IPS DF 6.9 (cell line): Measurements from ENCODE around the gene CSGALNACT2.
"Not testable (repeated sequence)": the region's sequence is repeated elsewhere in the genome, so short reads cannot be mapped to it uniquely, and the experiment has no call there.

ENCODE experiments used
- DNase-seq: peaks from one replicate; pipeline ENCODE4 v3.0.0-alpha.2; 2013; ENCODE audit warnings: low read depth, low spot score
- H3K27ac ChIP-seq: one replicate; pipeline ENCODE4 v1.5.1; 2013; ENCODE audit warnings: low read length, control low read depth
- H3K27me3 ChIP-seq: 2 replicates; pipeline ENCODE4 v1.6.1; 2013; ENCODE audit warnings: mild to moderate bottlenecking, low read length; ENCODE audit not compliant: control insufficient read depth, insufficient read depth
- H3K36me3 ChIP-seq: 2 replicates; pipeline ENCODE4 v1.6.1; 2013; ENCODE audit warnings: low read length; ENCODE audit not compliant: control insufficient read depth, insufficient read depth
- H3K4me1 ChIP-seq: 2 replicates; pipeline ENCODE4 v1.6.1; 2013; ENCODE audit warnings: low read length; ENCODE audit not compliant: control insufficient read depth, insufficient read depth
- H3K4me3 ChIP-seq: 2 replicates; pipeline ENCODE4 v1.5.1; 2013; ENCODE audit warnings: mild to moderate bottlenecking, low read length
- H3K9me3 ChIP-seq: 2 replicates; pipeline ENCODE4 v1.6.1; 2013; ENCODE audit warnings: low read length, inconsistent platforms; ENCODE audit not compliant: control insufficient read depth, insufficient read depth
- WGBS: extraction: QIAGEN DNeasy Blood & Tissue Kit; methylation state at CpG from one replicate; pipeline ENCODE4 v1.1.7; 2013; ENCODE audit warnings: mixed read lengths, missing lambda C conversion rate; ENCODE audit not compliant: insufficient read length, insufficient coverage; 5-methylcytosine and 5-hydroxymethylcytosine counted together

The CSGALNACT2 gene

DNA sequence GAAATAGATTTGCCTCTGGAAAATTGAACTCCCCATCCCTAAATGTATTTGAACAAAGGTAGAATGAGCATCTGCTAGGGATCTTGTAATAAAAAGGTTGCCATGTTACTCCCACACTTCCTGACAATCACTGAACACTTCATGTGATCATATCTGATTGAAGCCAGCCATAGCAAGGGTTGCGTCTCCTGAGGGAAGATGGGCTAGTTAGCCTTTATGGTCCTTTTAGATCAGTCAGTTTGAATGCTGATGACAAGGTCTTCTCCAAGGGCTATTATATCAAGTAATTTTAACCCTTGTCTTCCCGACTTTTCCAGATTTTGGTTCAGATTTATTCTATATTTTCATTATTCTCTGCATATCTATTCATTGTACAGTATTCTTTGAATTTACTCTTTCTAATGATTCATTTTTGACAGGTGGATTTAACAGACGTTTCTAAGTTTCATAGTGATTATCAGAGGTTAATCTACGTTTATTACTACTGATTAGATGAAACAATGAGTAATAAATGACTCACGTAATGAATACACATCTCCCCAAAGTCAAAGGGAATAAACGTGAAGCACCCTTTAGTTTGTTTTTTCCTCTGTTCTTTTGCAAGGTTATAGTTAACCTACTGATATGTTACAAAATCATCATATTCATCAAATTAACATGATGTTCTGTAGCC lies 28.1 kb downstream of the CSGALNACT2 start:
- no CpG with 5 or more reads among the region's 6 CpGs for WGBS

DNA sequence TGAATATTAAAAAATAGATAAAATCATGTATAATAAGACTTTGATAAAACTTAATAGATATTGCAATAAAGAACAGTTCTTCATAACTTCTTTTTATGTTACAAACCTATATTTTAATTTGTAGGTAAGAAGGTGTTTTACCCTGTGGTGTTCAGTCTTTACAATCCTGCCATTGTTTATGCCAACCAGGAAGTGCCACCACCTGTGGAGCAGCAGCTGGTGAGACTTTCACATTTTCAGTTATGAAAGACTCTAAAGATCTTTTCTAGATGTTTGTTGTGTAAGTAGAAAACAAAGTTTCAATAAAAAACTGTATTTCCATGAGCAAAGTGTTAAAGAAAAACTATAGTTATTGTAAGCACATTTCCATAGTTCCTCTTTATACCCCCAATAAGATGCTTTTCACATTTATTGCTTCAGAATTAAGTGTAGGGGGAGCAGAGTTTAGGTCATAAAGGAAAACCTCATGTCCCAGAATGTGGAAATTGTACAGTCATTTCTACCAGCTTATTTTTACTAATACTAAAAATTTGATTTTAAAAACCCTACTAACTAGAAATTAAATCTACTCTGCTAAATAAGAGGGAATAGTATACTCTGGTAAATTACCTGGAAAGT lies 28.7 kb downstream of the CSGALNACT2 start:
- Histone ChIP-seq H3K36me3 (no peaks in the 10 kb centered on the region), H3K4me3 (no peak overlapping the region)

More for the DNA sequence above, 28.1 kb downstream of the CSGALNACT2 start:
- no peaks in the 10 kb centered on the region for H3K27me3 ChIP-seq
- DNase-seq = no peak
- no peak overlapping the region for H3K4me3 ChIP-seq
- H3K27ac ChIP-seq = no peak overlapping the region
- no peaks in the 10 kb centered on the region for H3K9me3 ChIP-seq
- no peaks in the 10 kb centered on the region for H3K4me1 ChIP-seq
- no peaks in the 10 kb centered on the region for H3K36me3 ChIP-seq

DNA sequence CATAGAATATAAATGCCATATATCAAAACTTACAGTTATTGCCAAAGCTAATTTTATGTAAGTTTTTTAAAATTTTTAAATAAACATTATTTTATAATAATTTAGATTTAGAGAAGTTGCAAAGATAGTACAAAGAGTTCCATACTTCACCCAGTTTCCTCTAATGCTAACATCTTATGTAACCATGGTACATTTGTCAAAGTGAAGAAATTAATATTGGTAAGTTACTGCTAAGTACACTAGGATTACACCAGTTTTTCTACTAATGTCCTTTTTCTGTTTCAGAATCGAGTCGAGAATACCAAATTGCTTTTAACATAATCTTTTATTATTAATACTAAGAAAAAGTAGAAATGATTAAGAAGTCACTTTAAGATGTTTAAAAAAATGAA lies 29.2 kb downstream of the CSGALNACT2 start:
- no peaks in the 10 kb centered on the region for H3K36me3 ChIP-seq
- H3K4me3 ChIP-seq = no peak overlapping the region
- H3K27ac ChIP-seq = no peak overlapping the region
- no CpG with 5 or more reads among the region's 2 CpGs for WGBS
- no peaks in the 10 kb centered on the region for H3K9me3 ChIP-seq
- no peaks in the 10 kb centered on the region for H3K4me1 ChIP-seq
- H3K27me3 ChIP-seq = no peaks in the 10 kb centered on the region
- no peak for DNase-seq

More for the DNA sequence above, 28.7 kb downstream of the CSGALNACT2 start:
- DNase-seq = no peak
- Histone ChIP-seq H3K9me3 (no peaks in the 10 kb centered on the region), H3K27ac (no peak overlapping the region), H3K4me1 (no peaks in the 10 kb centered on the region), H3K27me3 (no peaks in the 10 kb centered on the region)

DNA sequence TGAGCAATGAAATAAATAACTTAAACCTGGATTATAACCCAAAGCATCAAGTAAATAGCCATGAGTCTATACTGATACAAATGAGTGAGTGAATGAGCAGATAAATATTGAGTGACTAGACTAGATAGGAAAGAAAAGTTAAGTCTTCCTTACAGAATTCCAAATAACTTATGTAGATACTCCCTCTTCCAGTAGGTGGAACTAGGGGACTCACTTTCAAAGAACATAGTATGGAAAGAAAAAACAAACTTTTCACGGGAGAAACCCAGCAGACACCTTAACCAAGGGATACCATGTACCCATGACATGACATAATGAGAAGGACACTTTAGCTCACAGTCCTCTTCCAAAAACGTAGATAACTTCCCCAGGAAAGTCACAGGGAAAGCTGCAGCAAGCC lies 32.2 kb downstream of the CSGALNACT2 start:
- no peaks in the 10 kb centered on the region for H3K9me3 ChIP-seq
- no peak for DNase-seq
- no CpG with 5 or more reads among the region's 2 CpGs for WGBS
- H3K27ac ChIP-seq = no peak overlapping the region
- no peaks in the 10 kb centered on the region for H3K27me3 ChIP-seq
- no peaks in the 10 kb centered on the region for H3K36me3 ChIP-seq
- no peaks in the 10 kb centered on the region for H3K4me1 ChIP-seq
- no peak overlapping the region for H3K4me3 ChIP-seq

DNA sequence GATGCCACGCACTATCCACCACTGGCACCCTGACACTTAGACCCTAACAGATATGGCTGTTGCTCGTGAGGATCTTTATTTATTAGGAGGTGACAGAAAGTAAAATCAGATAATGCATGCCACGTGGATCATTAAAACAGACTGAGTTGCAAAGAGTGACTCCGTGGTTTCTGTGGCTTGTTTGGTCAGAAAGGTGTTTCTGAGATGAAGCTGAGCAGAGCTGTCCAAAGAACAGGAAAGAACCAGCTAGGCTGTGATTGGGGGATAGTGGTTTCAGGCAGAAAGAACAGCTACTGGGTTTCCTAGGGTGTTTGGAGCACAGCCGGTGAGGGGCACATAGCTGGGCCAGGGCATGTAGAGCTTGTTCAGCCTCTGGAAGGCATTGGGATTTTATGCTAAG lies 34.4 kb downstream of the CSGALNACT2 start:
- no peak overlapping the region for H3K4me3 ChIP-seq
- H3K27ac ChIP-seq = no peak overlapping the region
- no peak for DNase-seq
- no CpG with 5 or more reads among the region's 5 CpGs for WGBS
- no peaks in the 10 kb centered on the region for H3K36me3 ChIP-seq
- no peaks in the 10 kb centered on the region for H3K4me1 ChIP-seq
- H3K27me3 ChIP-seq = no peaks in the 10 kb centered on the region
- H3K9me3 ChIP-seq = no peaks in the 10 kb centered on the region

DNA sequence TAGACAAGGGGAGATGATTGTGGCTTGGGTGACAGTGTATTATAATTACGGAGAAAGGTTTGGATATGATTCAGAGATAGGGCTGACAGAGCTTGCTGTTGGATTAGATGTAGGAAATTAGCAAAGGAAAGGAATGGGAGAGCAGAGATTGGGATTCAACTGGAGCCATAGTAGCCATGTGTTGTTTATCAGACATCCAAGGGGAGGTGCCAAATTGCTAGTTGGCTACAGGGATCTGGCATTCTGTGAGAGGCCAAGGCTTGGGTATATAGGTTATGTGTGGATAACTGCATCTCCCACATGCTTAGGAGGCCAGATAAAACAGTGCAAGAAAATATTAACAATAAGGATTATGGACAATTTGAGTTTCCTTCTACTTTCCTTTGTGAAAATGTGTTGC lies 34.9 kb downstream of the CSGALNACT2 start:
- Histone ChIP-seq H3K27ac (no peak overlapping the region), H3K4me3 (no peak overlapping the region), H3K4me1 (no peaks in the 10 kb centered on the region), H3K27me3 (no peaks in the 10 kb centered on the region), H3K9me3 (no peaks in the 10 kb centered on the region), H3K36me3 (no peaks in the 10 kb centered on the region)
- WGBS = 100% methylated on average over 1 of the region's 1 CpG
- no peak for DNase-seq

DNA sequence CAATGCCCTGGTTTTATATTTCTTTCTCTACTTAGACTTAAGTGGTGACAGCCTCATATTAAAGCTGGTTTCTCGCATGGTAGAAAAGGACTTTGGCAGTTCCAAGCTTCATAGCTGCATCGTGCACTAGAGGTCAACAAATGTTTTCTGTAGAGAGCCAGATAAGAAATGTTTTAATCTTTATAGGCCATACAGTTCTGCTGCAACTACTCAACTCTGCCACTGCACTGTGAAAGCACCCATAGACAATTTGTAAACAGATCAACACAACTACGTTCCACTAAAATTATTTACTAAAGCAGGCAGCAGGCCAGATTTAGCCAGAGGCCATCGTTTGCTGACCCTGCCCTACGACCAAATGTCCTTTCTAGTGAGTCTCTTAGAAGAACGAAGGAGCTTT lies 36.7 kb downstream of the CSGALNACT2 start:
- Histone ChIP-seq H3K9me3 (no peaks in the 10 kb centered on the region), H3K4me3 (no peak overlapping the region), H3K27me3 (no peaks in the 10 kb centered on the region), H3K27ac (no peak overlapping the region), H3K4me1 (no peaks in the 10 kb centered on the region), H3K36me3 (no peaks in the 10 kb centered on the region)
- DNase-seq = no peak
- WGBS = no CpG with 5 or more reads among the region's 6 CpGs

DNA sequence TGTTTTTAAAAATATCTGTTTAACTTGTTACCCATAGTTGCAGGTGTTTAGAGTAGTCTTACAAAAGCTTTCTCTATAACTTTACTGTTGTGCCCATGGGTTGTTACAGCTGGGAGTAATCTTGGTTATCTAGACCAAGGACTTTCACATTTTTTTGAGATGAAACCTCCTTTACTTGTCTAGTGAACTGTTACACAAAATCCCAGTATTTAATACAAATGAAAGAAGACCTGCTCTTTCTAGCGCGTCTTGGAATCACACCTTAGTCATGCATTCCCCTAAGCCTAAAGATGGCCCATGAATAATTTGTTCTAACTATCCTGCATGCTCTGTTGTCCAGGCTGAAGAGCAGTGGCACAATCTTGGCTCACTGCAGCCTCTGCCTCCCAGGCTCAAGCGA lies 38.0 kb downstream of the CSGALNACT2 start:
- Histone ChIP-seq H3K27me3 (no peaks in the 10 kb centered on the region), H3K4me1 (no peaks in the 10 kb centered on the region), H3K9me3 (no peaks in the 10 kb centered on the region), H3K36me3 (no peaks in the 10 kb centered on the region), H3K27ac (no peak overlapping the region), H3K4me3 (no peak overlapping the region)
- DNase-seq = no peak
- WGBS = no CpG with 5 or more reads among the region's 3 CpGs

DNA sequence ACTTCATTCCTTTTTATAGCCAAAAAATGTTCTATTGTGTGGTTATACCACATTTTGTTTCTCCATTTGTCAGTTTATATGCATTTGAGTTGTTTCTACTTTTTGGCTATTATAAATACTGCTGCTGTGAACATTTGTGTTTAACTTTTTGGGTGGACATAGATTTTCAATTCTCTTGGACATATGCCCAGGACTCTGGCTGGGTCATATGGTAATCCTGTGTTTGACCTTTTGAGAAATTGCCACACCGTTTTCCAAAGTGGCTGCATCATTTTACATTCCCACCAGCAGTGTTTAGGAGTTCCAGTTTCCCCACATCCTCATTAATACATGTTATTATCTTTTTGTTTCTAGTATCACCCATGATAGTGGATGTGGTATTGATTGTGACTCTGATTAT lies 39.4 kb downstream of the CSGALNACT2 start:
- Histone ChIP-seq H3K4me3 (no peak overlapping the region), H3K27me3 (no peaks in the 10 kb centered on the region), H3K36me3 (no peaks in the 10 kb centered on the region), H3K9me3 (no peaks in the 10 kb centered on the region), H3K27ac (no peak overlapping the region), H3K4me1 (no peaks in the 10 kb centered on the region)
- no CpG with 5 or more reads among the region's 1 CpG for WGBS
- DNase-seq = no peak

DNA sequence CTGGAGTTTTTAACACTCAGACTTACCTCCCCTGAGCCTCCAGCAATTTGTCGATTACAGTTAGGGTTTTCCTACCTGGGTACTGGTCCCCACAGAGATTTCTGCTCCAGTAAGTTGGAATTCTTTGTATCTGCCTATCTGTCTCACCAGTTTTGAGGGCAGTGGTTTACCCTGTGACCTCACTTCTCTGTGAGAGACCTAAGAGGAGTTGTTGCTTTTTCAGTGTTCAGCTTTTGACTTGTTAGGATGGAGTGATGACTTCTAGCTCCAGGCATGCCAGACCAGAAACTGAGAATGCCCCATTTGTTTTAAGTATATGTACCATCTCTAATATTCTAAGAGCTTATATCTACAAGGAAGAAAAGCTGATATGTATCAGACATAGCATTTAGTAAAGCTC lies 42.9 kb downstream of the CSGALNACT2 start:
- H3K36me3 ChIP-seq = no peaks in the 10 kb centered on the region

DNA sequence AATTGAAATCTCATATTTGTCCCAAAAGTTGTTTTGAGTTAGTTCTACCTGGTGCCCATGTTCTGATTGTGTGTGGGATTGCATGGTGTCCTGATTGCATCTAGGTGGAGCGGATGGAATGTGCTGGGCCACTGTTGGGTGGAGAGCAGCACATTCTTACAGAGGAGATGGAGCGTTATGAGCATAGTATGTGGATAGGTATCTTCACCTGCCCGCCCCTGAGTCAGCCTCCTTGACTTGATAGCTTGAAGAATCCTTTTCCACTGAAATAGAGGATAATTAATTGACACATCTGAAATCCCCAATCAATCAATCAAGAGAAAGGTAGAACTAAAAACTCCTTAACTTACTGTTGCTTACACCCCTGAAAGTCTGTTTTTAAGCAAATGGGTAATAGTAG lies 45.5 kb downstream of the CSGALNACT2 start:
- not testable (repeated sequence) for H3K9me3 ChIP-seq, H3K27me3 ChIP-seq, H3K4me3 ChIP-seq, H3K4me1 ChIP-seq, DNase-seq, H3K36me3 ChIP-seq, H3K27ac ChIP-seq
- WGBS = no CpG with 5 or more reads among the region's 3 CpGs

More for the DNA sequence above, 42.9 kb downstream of the CSGALNACT2 start:
- Histone ChIP-seq H3K4me3 (no peak overlapping the region), H3K9me3 (no peaks in the 10 kb centered on the region), H3K4me1 (no peaks in the 10 kb centered on the region), H3K27ac (no peak overlapping the region), H3K27me3 (no peaks in the 10 kb centered on the region)
- no CpG with 5 or more reads among the region's 1 CpG for WGBS
- no peak for DNase-seq
